PC-3 (cell line): ENCODE results near the gene CASK. TPM values are rescaled to one million over a fixed set of nuclear protein-coding genes. Genes with fewer than 3 reads are reported as not detected.

Source experiments
- ATAC-seq: fragments of 200-7000 bp; cut with Tn5 transposase; 2 replicates; pipeline ENCODE4 v1.9.1; 2020; ENCODE audit warnings: mild to moderate bottlenecking, moderate library complexity
- BruUV-seq: library from RNA; stranded (reverse); fragments of 400-500 nt; replicated peaks from 2 replicates; lab custom pipeline; 2021; lab: Mats Ljungman, UMichigan
- CTCF ChIA-PET: fragments of 300-600 bp; sonication (Branson Sonifier 250); formaldehyde crosslinking; loops from one replicate; lab custom pipeline; 2022; ENCODE audit warnings: antibody characterized with exemption; lab: Charles Lee
- POLR2A ChIA-PET: fragments of 300-600 bp; sonication (Branson Sonifier 250); formaldehyde crosslinking; loops from one replicate; lab custom pipeline; 2022; ENCODE audit warnings: antibody characterized with exemption; ENCODE audit not compliant: unreplicated experiment; lab: Charles Lee
- DNase-seq: peaks from one replicate; pipeline ENCODE4 v3.0.0-alpha.2; 2015
- H2AFZ ChIP-seq: fragments of 300-600 bp; sonication (generic); 2 replicates; pipeline ENCODE4 v1.6.0; 2016; ENCODE audit warnings: antibody characterized with exemption, low read length
- H3F3A ChIP-seq: fragments of 300-600 bp; sonication (generic); one replicate; pipeline ENCODE4 v1.6.0; 2017; ENCODE audit warnings: antibody characterized with exemption, low read length, control low read depth, mild to moderate bottlenecking; ENCODE audit not compliant: unreplicated experiment
- H3K27ac ChIP-seq: fragments of 300-600 bp; sonication (generic); 2 replicates; pipeline ENCODE4 v1.5.1; 2016; ENCODE audit warnings: mild to moderate bottlenecking, low read length
- H3K27me3 ChIP-seq: fragments of 300-600 bp; sonication (generic); 2 replicates; pipeline ENCODE4 v1.6.1; 2016; ENCODE audit warnings: low read length, mixed read lengths
- H3K36me3 ChIP-seq: fragments of 300-600 bp; sonication (generic); 2 replicates; pipeline ENCODE4 v1.6.1; 2016; ENCODE audit warnings: low read depth, mixed run types, low read length, mixed read lengths
- H3K4me1 ChIP-seq: fragments of 300-600 bp; sonication (generic); 2 replicates; pipeline ENCODE4 v1.5.1; 2016; ENCODE audit warnings: low read length; ENCODE audit not compliant: insufficient read depth
- H3K4me2 ChIP-seq: fragments of 300-600 bp; sonication (generic); 2 replicates; pipeline ENCODE4 v1.6.0; 2016; ENCODE audit warnings: low read length
- H3K4me3 ChIP-seq: fragments of 300-600 bp; sonication (generic); 2 replicates; pipeline ENCODE4 v1.5.1; 2016; ENCODE audit warnings: mild to moderate bottlenecking, low read length, mixed read lengths
- H3K79me2 ChIP-seq: fragments of 300-600 bp; sonication (generic); 2 replicates; pipeline ENCODE4 v1.6.1; 2017; ENCODE audit warnings: low read length, mixed read lengths
- H3K9ac ChIP-seq: fragments of 300-600 bp; sonication (generic); 2 replicates; pipeline ENCODE4 v1.6.0; 2016; ENCODE audit warnings: mild to moderate bottlenecking, low read length
- H3K9me2 ChIP-seq: fragments of 300-600 bp; sonication (generic); replicated peaks from 2 replicates; pipeline ENCODE4 v1.6.1; 2016; ENCODE audit warnings: mixed run types, low read length, mixed read lengths
- H3K9me3 ChIP-seq: fragments of 300-600 bp; sonication (generic); 2 replicates; pipeline ENCODE4 v1.6.1; 2016; ENCODE audit warnings: low read length, mixed read lengths
- H4K20me1 ChIP-seq: fragments of 300-600 bp; sonication (generic); 2 replicates; pipeline ENCODE4 v1.6.1; 2016; ENCODE audit warnings: low read length, mixed read lengths
- CTCF ChIP-seq: fragments of 300-600 bp; sonication (generic); conservative IDR thresholded peaks from 2 replicates; pipeline ENCODE4 v1.5.1; 2017; ENCODE audit warnings: antibody characterized with exemption, low read depth, mild to moderate bottlenecking, low read length
- EZH2 ChIP-seq: fragments of 300-600 bp; sonication (generic); IDR thresholded peaks from one replicate; pipeline ENCODE4 v1.6.1; 2017; ENCODE audit warnings: antibody characterized with exemption, mild to moderate bottlenecking, low read length; ENCODE audit not compliant: unreplicated experiment
- EZH2phosphoT487 ChIP-seq: fragments of 300-600 bp; sonication (generic); IDR thresholded peaks from 2 replicates; pipeline ENCODE4 v1.6.1; 2018; ENCODE audit warnings: mild to moderate bottlenecking, antibody characterized with exemption, low read length, borderline replicate concordance
- intact Hi-C: fragments of 100-400 bp; cut with micrococcal nuclease; formaldehyde crosslinking; loops from 2 replicates; pipeline ENCODE4 v1.9.0; 2023
- total RNA-seq: library from RNA; depleted of rRNA; stranded (reverse); fragments of >200 nt; gene quantifications from 2 replicates; pipeline ENCODE4 v1.2.3, GENCODE V29; 2014; rRNA removed

Gene CASK
- total RNA-seq, 1 experiment from 2014 or later = 21.4 TPM

- Histone ChIP-seq H3K4me3 (no peak overlapping the region), H3K27me3 (no peaks in the 10 kb centered on the region), H3K9ac (no peak overlapping the region), H3K27ac (no peak overlapping the region), H3K9me2 (no peaks in the 10 kb centered on the region), H3K4me2 (0 out of 2 replicates have a peak overlapping the region, but pooled peaks have one; percentile 27), H3K4me1 (peaks cover 9% of the 10 kb centered on the region), H3K9me3 (no peaks in the 10 kb centered on the region), H3F3A (no peaks in the 10 kb centered on the region), H3K36me3 (no peaks in the 10 kb centered on the region), H2AFZ (no peak overlapping the region), H3K79me2 (no peaks in the 10 kb centered on the region), H4K20me1 (no peaks in the 10 kb centered on the region)
- no TSS peak for BruUV-seq
- ATAC-seq (peak; percentile 93), DNase-seq (peak; percentile 50)
- intact Hi-C loops = no loop called here
- ChIA-PET CTCF (no interaction called here), POLR2A (no interaction called here)
- TF ChIP-seq EZH2 = no peak
- no peak for TF ChIP-seq CTCF
- no peak for TF ChIP-seq EZH2phosphoT487
Observed at GRCh38 chrX:41468647-41469323, 454.6 kb downstream of the CASK start.

Other genes starting within 250 kb of the CASK start
- gene GPR34, start 234.6 kb downstream of the CASK start, total RNA-seq = not detected in 2 replicates
- not detected in 2 replicates for gene GPR82, start 199.4 kb downstream of the CASK start, total RNA-seq